Measurements from ENCODE around the gene ECM1. TPM values are rescaled to one million over a fixed set of nuclear protein-coding genes. Genes with fewer than 3 reads are reported as not detected.

Gene ECM1
- total and polyA plus RNA-seq, 7 donors = 1.8 to 8.5 (median 3.6) TPM

- peaks cover 0 to 3% of the 10 kb centered on the region in 2 donors for H3K36me3 ChIP-seq (ENCODE audit: insufficient read depth in 1 of 2, low read depth in 1 of 2)
- TF ChIP-seq, protein P1, sequence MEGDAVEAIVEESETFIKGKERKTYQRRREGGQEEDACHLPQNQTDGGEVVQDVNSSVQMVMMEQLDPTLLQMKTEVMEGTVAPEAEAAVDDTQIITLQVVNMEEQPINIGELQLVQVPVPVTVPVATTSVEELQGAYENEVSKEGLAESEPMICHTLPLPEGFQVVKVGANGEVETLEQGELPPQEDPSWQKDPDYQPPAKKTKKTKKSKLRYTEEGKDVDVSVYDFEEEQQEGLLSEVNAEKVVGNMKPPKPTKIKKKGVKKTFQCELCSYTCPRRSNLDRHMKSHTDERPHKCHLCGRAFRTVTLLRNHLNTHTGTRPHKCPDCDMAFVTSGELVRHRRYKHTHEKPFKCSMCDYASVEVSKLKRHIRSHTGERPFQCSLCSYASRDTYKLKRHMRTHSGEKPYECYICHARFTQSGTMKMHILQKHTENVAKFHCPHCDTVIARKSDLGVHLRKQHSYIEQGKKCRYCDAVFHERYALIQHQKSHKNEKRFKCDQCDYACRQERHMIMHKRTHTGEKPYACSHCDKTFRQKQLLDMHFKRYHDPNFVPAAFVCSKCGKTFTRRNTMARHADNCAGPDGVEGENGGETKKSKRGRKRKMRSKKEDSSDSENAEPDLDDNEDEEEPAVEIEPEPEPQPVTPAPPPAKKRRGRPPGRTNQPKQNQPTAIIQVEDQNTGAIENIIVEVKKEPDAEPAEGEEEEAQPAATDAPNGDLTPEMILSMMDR (IDR thresholded peaks at IDR 0.05) = no peak
- no peak overlapping the region for H3K4me3 ChIP-seq
- H3K4me1 ChIP-seq = peaks cover 54% of the 10 kb centered on the region
- H3K27ac ChIP-seq = peak overlapping the region; percentile 81
- H3K27me3 ChIP-seq (ENCODE audit: insufficient read depth in 3 of 3, low read length in 2 of 3) = no peaks in the 10 kb centered on the region
- 29 to 37% (median 33%) methylated on average over 1 of the region's 1 CpG for WGBS, 3 donors
- ATAC-seq (peak; percentile 90 to 96 (median 94)), DNase-seq (peak; percentile 26 to 81)
- H3K9me3 ChIP-seq = no peaks in the 10 kb centered on the region
- intact Hi-C loops (cut with DNase I) = loop anchor here in 1 of 2 donors (5.0 to 10.0 kb wide), 2 partner anchors 40 to 147 kb away; partner anchors contain the start of genes ENSA and FALEC
Observed at GRCh38 chr1:150477320-150477719, 30.6 kb upstream of the ECM1 start.

- Histone ChIP-seq H3K9me3 (no peaks in the 10 kb centered on the region), H3K27ac (peak overlapping the region; percentile 81), H3K27me3 (ENCODE audit: insufficient read depth in 3 of 3, low read length in 2 of 3) (no peaks in the 10 kb centered on the region), H3K4me1 (peaks cover 50% of the 10 kb centered on the region), H3K36me3 (ENCODE audit: insufficient read depth in 1 of 2, low read depth in 1 of 2) (no peaks in the 10 kb centered on the region), H3K4me3 (no peak overlapping the region)
- TF ChIP-seq, protein P1 (IDR thresholded peaks at IDR 0.05) = no peak
- DNase-seq (no peak), ATAC-seq (peak in 3 of 4 donors; percentile 21 to 38 (median 29))
- 31 to 42% (median 34%) methylated on average over 4 of the region's 4 CpGs for WGBS, 3 donors
- intact Hi-C loops (cut with DNase I) = loop anchor here in 1 of 2 donors (5.0 to 10.0 kb wide), 2 partner anchors 40 to 147 kb away; partner anchors contain the start of genes ENSA and FALEC
Observed at GRCh38 chr1:150477733-150478132, 30.2 kb upstream of the ECM1 start.

DNA sequence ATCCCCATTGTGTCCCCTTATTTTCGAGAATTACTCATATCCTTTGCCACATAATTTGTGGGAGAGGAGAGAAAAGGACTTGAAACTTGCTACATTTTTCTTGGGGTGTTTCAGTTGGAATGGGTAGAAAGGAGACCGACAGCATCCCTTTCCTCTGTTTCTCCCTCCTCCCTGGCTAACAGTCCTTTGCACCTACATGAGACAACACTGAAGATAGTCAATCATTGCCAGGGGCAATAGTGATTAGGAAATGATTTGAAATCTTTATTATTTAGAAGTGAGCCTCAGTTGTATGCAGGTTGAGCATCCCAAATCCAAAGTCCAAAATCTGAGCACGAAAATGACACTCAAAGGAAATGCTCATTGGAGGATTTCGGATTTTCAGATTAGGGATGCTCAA lies 28.5 kb upstream of the ECM1 start:
- Histone ChIP-seq H3K27ac (no peak overlapping the region), H3K36me3 (ENCODE audit: insufficient read depth in 1 of 2, low read depth in 1 of 2) (no peaks in the 10 kb centered on the region), H3K4me3 (no peak overlapping the region), H3K27me3 (ENCODE audit: insufficient read depth in 3 of 3, low read length in 2 of 3) (no peaks in the 10 kb centered on the region), H3K9me3 (no peaks in the 10 kb centered on the region), H3K4me1 (peaks cover 36% of the 10 kb centered on the region)
- intact Hi-C loops (cut with DNase I) = loop anchor here in 1 of 2 donors (5.0 to 10.0 kb wide), 2 partner anchors 38 to 145 kb away; partner anchors contain the start of genes ENSA and FALEC
- no peak for DNase-seq
- no peak for ATAC-seq
- 64 to 78% (median 71%) methylated on average over 4 of the region's 4 CpGs for WGBS, 3 donors
- TF ChIP-seq, protein P1 (IDR thresholded peaks at IDR 0.05) = no peak

DNA sequence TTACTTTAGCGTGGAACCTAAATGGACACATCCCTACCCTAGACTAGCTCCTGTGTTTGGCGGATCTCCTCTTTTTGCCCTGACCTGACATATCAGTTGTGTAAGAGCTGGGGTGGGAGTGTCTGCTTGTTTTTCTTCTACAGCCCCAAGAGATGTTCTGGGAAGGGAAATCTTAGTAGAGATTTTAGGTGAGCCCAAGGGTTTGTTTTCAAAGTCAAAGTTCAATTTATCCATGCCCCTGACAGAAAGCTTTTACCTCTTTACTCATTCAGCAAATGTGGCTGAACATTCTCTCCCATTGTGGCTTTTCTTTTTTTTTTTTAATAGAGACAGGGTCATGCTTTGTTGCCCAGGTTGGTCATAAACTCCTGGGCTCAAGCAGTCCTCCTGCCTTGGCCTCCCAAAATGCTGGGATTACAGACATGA lies 28.0 kb upstream of the ECM1 start:
- no peaks in the 10 kb centered on the region for H3K36me3 ChIP-seq (ENCODE audit: insufficient read depth in 1 of 2, low read depth in 1 of 2)
- H3K9me3 ChIP-seq = no peaks in the 10 kb centered on the region
- H3K4me1 ChIP-seq = peaks cover 31% of the 10 kb centered on the region
- ATAC-seq (no peak), DNase-seq (no peak)
- no peak overlapping the region for H3K4me3 ChIP-seq
- no peak overlapping the region for H3K27ac ChIP-seq
- no peaks in the 10 kb centered on the region for H3K27me3 ChIP-seq (ENCODE audit: insufficient read depth in 3 of 3, low read length in 2 of 3)
- WGBS, 3 donors = 70 to 73% (median 72%) methylated on average over 2 of the region's 2 CpGs
- intact Hi-C loops (cut with DNase I) = loop anchor here (5.0 to 10.0 kb wide), 2 partner anchors 37 to 145 kb away; partner anchors contain the start of genes ENSA (in 2 of the 2) and FALEC (in 1 of the 2)
- TF ChIP-seq, protein P1 (IDR thresholded peaks at IDR 0.05) = no peak
